ENCODE data around the gene PSMG3.
"Not testable (repeated sequence)": the region's sequence is repeated elsewhere in the genome, so short reads cannot be mapped to it uniquely, and the experiment has no call there.

The PSMG3 gene

DNA sequence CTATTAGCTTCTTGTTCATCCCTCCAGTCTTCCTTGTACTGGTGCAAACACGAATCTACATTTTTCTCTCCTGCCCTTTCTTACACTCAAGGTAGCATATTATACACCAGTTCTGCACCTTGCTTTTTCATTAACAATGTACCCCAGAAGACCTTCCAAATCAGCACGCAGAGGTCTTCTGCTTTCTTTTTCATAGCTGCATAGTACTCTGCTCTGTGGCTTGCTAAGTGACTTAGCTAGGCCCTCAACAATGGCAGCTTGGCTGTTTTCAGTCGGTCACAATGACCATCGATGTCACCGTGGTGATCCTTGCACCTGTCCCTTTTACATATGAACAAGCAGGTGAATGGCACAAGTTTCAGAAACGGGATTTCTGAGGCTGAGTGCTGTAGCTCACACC, 44.4 kb downstream of the PSMG3 start:
- Mint-ChIP-seq H3K27ac (no peak overlapping the region), H3K27me3 (ENCODE audit: low read depth) (peaks cover 11% of the 10 kb centered on the region)

DNA sequence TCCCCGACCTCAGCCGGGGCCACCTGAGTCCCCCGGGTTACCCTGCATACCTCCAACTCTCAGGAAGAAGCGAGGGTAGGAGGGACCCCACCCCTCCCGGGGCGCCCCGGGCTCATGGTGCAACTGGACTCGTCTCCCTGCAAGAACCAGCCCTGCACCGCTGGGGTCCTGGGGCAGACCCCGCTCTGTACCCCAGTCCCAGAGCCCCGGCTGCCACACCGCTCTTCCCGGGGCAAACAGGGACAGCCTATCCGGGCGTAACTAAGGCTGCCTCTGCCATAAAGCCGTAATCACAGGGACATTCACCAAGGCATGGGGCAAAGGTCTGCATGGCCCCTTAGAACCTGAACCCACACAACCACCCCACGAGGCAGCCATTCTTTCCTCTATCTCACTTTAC, 46.0 kb downstream of the PSMG3 start:
- Mint-ChIP-seq H3K27ac (no peak overlapping the region), H3K9me3 (peaks cover 6% of the 10 kb centered on the region), H3K27me3 (ENCODE audit: low read depth) (peaks cover 11% of the 10 kb centered on the region), H3K4me1 (ENCODE audit: low read depth) (peaks cover 2% of the 10 kb centered on the region), H3K4me3 (no peak overlapping the region), H3K36me3 (ENCODE audit: low read depth) (peaks cover 1% of the 10 kb centered on the region)
- no peak for DNase-seq (ENCODE audit: low spot score)

More for the DNA sequence above, 44.4 kb downstream of the PSMG3 start:
- DNase-seq (ENCODE audit: low spot score), result no peak
- Mint-ChIP-seq H3K4me3 (no peak overlapping the region), H3K36me3 (ENCODE audit: low read depth) (no peaks in the 10 kb centered on the region), H3K9me3 (no peaks in the 10 kb centered on the region), H3K4me1 (ENCODE audit: low read depth) (peaks cover 2% of the 10 kb centered on the region)

DNA sequence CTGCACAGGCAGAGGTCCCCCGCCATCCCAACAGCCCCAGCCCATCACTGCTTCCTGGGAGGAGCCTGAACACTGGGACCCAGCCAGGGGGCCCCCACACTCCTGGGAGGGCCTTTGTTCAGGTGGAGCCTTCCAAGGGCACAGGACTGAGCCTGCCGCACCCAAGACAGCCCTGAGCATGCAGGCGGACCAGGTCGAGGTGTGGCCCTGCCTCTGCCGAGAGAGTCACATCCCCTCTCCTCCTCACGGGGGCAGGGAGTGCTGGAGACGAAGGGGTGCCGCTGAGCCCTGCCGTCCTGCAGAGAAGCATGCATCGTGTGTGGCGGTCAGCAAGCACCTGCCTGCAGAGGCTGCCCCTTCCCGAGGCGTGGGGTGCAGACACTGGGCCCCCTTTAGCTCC, 46.6 kb downstream of the PSMG3 start:
- H3K4me3 Mint-ChIP-seq, result no peak overlapping the region
- DNase-seq (ENCODE audit: low spot score), result no peak
- H3K36me3 Mint-ChIP-seq (ENCODE audit: low read depth), result peaks cover 1% of the 10 kb centered on the region
- peaks cover 11% of the 10 kb centered on the region for H3K27me3 Mint-ChIP-seq (ENCODE audit: low read depth)
- peaks cover 6% of the 10 kb centered on the region for H3K9me3 Mint-ChIP-seq
- no peak overlapping the region for H3K27ac Mint-ChIP-seq
- peaks cover 2% of the 10 kb centered on the region for H3K4me1 Mint-ChIP-seq (ENCODE audit: low read depth)

DNA sequence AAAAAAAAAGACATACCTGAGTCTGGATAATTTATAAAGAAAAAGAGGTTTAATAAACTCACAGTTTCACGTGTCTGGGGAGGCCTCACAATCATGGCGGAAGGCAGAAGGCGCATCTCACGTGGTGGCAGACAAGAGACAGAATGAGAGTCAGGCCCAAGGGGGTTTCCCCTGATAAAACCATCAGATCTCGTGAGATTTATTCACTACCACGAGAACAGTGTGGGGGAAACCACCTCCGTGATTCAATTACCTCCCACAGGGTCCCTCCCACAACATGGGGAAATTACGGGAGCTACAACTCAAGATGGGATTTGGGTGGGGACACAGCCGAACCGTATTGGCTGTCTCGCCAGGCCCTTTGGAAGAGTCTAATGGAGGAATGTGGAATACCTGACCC, 48.4 kb downstream of the PSMG3 start:
- H3K4me1 Mint-ChIP-seq (ENCODE audit: low read depth), result peaks cover 2% of the 10 kb centered on the region
- H3K27ac Mint-ChIP-seq, result no peak overlapping the region
- DNase-seq (ENCODE audit: low spot score), result no peak
- peaks cover 6% of the 10 kb centered on the region for H3K27me3 Mint-ChIP-seq (ENCODE audit: low read depth)
- peaks cover 6% of the 10 kb centered on the region for H3K9me3 Mint-ChIP-seq
- no peak overlapping the region for H3K4me3 Mint-ChIP-seq
- H3K36me3 Mint-ChIP-seq (ENCODE audit: low read depth), result peaks cover 1% of the 10 kb centered on the region

DNA sequence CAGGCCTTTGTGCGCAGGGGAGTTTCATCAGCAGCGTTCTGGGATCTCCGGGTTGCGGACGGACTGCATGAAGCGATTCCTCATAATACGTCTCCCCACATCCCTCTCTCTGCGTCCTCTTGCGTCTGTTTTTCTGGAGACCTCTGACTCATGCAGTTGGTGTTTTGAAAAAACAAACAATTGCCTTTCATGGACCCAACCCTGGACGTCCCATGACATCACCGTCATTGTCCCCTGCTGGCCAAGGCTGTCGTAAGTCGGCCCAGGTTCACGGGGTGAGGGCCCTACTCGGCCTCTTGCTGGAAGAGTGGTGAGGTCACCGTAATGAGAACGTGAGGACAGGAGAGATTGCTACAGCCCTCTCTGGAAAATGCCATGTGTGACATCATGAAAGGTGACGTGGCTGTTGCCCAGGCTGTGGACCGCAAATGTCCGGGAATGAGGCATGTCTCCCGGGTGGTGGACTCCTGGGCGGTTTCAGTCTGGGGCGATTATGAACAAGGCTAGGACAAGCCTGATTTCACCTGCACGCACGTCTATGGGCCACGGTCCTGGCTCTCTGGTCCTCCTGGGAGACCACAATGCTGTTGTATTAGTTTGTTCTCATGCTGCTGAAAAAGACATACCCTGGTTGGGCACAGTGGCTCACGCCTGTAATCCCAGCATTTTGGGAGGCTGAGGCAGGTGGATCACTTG, 49.1 kb downstream of the PSMG3 start:
- Mint-ChIP-seq H3K4me1 (ENCODE audit: low read depth) (peaks cover 2% of the 10 kb centered on the region), H3K27me3 (ENCODE audit: low read depth) (peaks cover 4% of the 10 kb centered on the region), H3K27ac (no peak overlapping the region), H3K4me3 (no peak overlapping the region), H3K9me3 (peaks cover 6% of the 10 kb centered on the region), H3K36me3 (ENCODE audit: low read depth) (peaks cover 1% of the 10 kb centered on the region)
- no peak for DNase-seq (ENCODE audit: low spot score)

DNA sequence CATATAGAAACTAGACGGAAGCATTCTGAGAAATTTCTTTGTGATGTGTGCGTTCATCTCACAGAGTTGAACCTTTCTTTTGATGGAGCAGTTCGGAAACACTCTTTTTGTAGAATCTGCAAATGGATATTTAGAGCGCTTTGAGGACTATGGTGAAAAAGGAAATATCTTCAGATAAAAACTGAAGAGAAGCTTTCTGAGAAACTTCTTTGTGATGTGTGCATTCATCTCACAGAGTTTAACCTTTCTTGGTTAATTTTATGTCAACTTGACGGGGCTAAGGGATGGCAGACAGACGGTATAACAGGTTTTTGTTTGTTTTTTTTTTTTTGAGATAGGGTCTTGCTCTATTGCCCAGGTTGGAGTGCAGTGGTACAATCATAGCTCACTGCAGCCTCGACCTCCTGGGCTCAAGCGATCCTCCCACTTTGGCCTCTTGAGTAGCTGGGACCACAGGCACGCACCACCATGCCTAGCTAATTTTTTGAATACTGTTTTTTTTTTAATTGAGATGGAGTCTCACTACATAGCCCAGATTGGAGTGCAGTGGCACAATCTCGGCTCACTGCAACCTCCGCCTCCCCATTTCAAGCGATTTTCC, 50.4 kb downstream of the PSMG3 start:
- not testable (repeated sequence) for H3K27me3 Mint-ChIP-seq (ENCODE audit: low read depth); H3K36me3 Mint-ChIP-seq (ENCODE audit: low read depth); DNase-seq (ENCODE audit: low spot score); H3K9me3 Mint-ChIP-seq; H3K4me3 Mint-ChIP-seq; H3K4me1 Mint-ChIP-seq (ENCODE audit: low read depth); H3K27ac Mint-ChIP-seq

Data from T-helper 2 cell treated with Interferon-gamma antibody and Interleukin-4, amounts not matched to agents 5 μg/mL and 100 μg/mL, for 36 hours (primary cell).